Tibial nerve (tissue), 4 donors: ENCODE measurements around the gene PTPRE. TPM values are rescaled to one million over a fixed set of nuclear protein-coding genes. Genes with fewer than 3 reads are reported as not detected.

ENCODE experiments used
- DNase-seq, 2 donors: peaks; one replicate each; pipeline ENCODE4 v3.0.0-alpha.2; 2019; ENCODE audit warnings: low spot score in 2 of 2
- H3K27ac ChIP-seq, 4 donors: fragments of 200-600 bp; sonication (generic) in 3 of 4; one replicate each; pipeline ENCODE4 v1.5.1; 2017 to 2019; ENCODE audit warnings: mild to moderate bottlenecking in 1 of 4
- H3K27me3 ChIP-seq, 2 donors: fragments of 200-600 bp; sonication (generic) in 1 of 2; one replicate each; pipeline versions ENCODE4 v1.5.1 to v1.6.0; 2017 to 2019
- H3K36me3 ChIP-seq, 3 donors: fragments of 200-600 bp; sonication (generic); one replicate each; pipeline ENCODE4 v1.5.1; 2018 to 2019
- H3K4me1 ChIP-seq, 4 donors: fragments of 200-600 bp; sonication (generic) in 3 of 4; one replicate each; pipeline ENCODE4 v1.5.1; 2017 to 2019
- H3K4me3 ChIP-seq, 4 donors: fragments of 200-600 bp; sonication (generic) in 3 of 4; one replicate each; pipeline ENCODE4 v1.5.1; 2017 to 2019; ENCODE audit warnings: mild to moderate bottlenecking in 1 of 4, moderate library complexity in 1 of 4
- H3K9me3 ChIP-seq, 4 donors: fragments of 200-600 bp; sonication (generic) in 3 of 4; one replicate each; pipeline ENCODE4 v1.5.1; 2017 to 2019
- EP300 ChIP-seq, 2 donors: sonication (generic); formaldehyde crosslinking; IDR thresholded peaks; one replicate each; pipeline ENCODE4 v1.6.1; 2017; ENCODE audit warnings: antibody characterized with exemption in 2 of 2, mild to moderate bottlenecking in 1 of 2
- POLR2A ChIP-seq, 2 donors: fragments of 450-650 bp; IDR thresholded peaks; one replicate each; pipeline ENCODE4 v1.6.1; 2017; ENCODE audit warnings: antibody characterized with exemption in 2 of 2, mild to moderate bottlenecking in 2 of 2, moderate library complexity in 2 of 2
- WGBS, 2 donors: methylation state at CpG; one replicate each; pipeline ENCODE4 v1.1.5; 2018; 5-methylcytosine and 5-hydroxymethylcytosine counted together
- total RNA-seq, 4 donors: library from RNA; depleted of rRNA; stranded (reverse); fragments of >200 nt; gene quantifications; one replicate each; pipeline ENCODE4 v1.1.0, GENCODE V29; 2016
- TF ChIP-seq, protein P1 (sequence below), 5 experiments: fragments of 200-600 bp in 3 of 5; fragments of 450-650 bp in 2 of 5; sonication (generic) in 3 of 5; IDR thresholded peaks; one replicate each; pipeline ENCODE4 v1.5.1; 2016 to 2019; ENCODE audit warnings: antibody characterized with exemption in 5 of 5, mild to moderate bottlenecking in 3 of 5, moderate library complexity in 2 of 5

The PTPRE gene
- total RNA-seq, 4 donors from 2014 or later = 19.0 to 38.1 (median 25.8) TPM

GRCh38 chr10:128007056-128007455 lies 100.2 kb downstream of the PTPRE start:
- Histone ChIP-seq H3K9me3 (no peaks in the 10 kb centered on the region), H3K27ac (no peak overlapping the region), H3K27me3 (no peaks in the 10 kb centered on the region), H3K36me3 (no peaks in the 10 kb centered on the region), H3K4me3 (no peak overlapping the region), H3K4me1 (peaks cover 0 to 67% (median 10%) of the 10 kb centered on the region in 4 donors)
- WGBS, 2 donors = 82 to 91% methylated on average over 1 of the region's 1 CpG
- TF ChIP-seq, protein P1, sequence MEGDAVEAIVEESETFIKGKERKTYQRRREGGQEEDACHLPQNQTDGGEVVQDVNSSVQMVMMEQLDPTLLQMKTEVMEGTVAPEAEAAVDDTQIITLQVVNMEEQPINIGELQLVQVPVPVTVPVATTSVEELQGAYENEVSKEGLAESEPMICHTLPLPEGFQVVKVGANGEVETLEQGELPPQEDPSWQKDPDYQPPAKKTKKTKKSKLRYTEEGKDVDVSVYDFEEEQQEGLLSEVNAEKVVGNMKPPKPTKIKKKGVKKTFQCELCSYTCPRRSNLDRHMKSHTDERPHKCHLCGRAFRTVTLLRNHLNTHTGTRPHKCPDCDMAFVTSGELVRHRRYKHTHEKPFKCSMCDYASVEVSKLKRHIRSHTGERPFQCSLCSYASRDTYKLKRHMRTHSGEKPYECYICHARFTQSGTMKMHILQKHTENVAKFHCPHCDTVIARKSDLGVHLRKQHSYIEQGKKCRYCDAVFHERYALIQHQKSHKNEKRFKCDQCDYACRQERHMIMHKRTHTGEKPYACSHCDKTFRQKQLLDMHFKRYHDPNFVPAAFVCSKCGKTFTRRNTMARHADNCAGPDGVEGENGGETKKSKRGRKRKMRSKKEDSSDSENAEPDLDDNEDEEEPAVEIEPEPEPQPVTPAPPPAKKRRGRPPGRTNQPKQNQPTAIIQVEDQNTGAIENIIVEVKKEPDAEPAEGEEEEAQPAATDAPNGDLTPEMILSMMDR (IDR thresholded peaks at IDR 0.05) = no peak
- TF ChIP-seq POLR2A (IDR thresholded peaks at IDR 0.05) = no peak
- no peak for TF ChIP-seq EP300 (IDR thresholded peaks at IDR 0.05)
- no peak for DNase-seq

DNA sequence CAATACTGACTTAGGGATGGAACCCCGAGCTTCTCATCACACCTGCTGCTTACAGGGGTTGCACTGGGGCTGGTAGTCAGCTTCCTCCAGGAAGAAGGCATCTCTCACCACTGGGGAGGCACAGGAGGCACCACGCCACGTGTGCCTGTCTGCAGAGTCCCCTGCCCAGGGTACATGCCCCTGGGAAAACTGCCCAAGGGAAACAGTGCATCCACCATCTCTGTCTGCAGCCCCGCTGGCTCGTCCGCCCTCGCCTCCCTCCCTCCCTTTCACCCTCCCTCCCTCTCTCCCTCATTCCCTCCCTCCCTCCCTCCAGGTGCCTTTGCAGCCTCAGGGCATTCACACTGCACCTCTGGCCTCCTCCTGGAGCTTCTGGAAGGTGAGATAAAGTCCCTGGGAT lies 101.1 kb downstream of the PTPRE start:
- no peak for DNase-seq
- TF ChIP-seq POLR2A (IDR thresholded peaks at IDR 0.05) (no peak), EP300 (IDR thresholded peaks at IDR 0.05) (no peak)
- TF ChIP-seq, protein P1 (IDR thresholded peaks at IDR 0.05) = no peak
- H3K36me3 ChIP-seq = no peaks in the 10 kb centered on the region
- H3K27ac ChIP-seq = peak overlapping the region in 1 of 4 donors; percentile 61
- 60 to 71% methylated on average over 7 of the region's 7 CpGs for WGBS, 2 donors
- no peaks in the 10 kb centered on the region for H3K27me3 ChIP-seq
- no peaks in the 10 kb centered on the region for H3K9me3 ChIP-seq
- peaks cover 0 to 63% (median 10%) of the 10 kb centered on the region in 4 donors for H3K4me1 ChIP-seq
- no peak overlapping the region for H3K4me3 ChIP-seq

DNA sequence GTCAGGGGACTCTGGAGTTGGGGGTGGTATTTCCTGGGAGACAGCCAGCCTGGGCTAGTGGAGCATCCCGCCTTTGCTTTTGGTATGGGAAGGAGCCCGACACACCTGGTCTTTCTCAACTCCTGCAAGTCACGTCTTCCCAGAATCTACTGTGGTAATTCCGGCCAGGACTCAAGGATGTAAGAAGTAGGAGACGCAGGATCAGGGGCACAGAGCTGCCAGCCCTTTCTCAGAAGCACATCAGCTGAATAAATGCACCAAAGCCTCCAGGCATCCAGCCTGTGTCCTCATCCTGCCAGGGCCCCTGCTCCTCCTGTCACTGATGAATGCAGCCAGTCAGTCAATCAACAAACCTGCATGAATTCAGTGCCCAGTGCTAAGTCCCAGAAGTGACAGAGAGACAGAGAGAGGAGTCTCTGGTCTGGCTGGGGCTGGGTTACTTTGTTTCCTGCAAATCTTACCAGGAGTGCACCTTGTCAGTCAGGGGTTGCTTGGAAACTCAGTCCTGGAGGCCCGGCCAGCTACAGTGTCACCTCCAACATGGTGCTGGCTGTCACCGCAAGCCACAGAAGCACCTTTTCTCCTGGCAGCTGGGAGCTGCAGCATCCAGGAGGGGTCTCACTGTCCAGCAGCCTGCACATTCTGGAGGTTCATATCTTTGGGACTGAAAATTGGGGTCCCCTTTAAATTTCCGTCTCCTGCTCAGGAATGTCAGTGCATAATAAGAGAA lies 101.8 kb downstream of the PTPRE start:
- Histone ChIP-seq H3K27ac (peak overlapping the region in 2 of 4 donors; percentile 61 to 71), H3K9me3 (no peaks in the 10 kb centered on the region), H3K4me3 (no peak overlapping the region), H3K36me3 (no peaks in the 10 kb centered on the region), H3K4me1 (peaks cover 0 to 63% (median 10%) of the 10 kb centered on the region in 4 donors), H3K27me3 (no peaks in the 10 kb centered on the region)
- TF ChIP-seq, protein P1 (IDR thresholded peaks at IDR 0.05) = no peak
- no peak for TF ChIP-seq EP300 (IDR thresholded peaks at IDR 0.05)
- no peak for TF ChIP-seq POLR2A (IDR thresholded peaks at IDR 0.05)
- 85 to 89% methylated on average over 8 of the region's 8 CpGs for WGBS, 2 donors
- DNase-seq = no peak

- DNase-seq = no peak
- no peaks in the 10 kb centered on the region for H3K27me3 ChIP-seq
- peak overlapping the region in 2 of 4 donors; percentile 61 to 71 for H3K27ac ChIP-seq
- H3K9me3 ChIP-seq = no peaks in the 10 kb centered on the region
- no peaks in the 10 kb centered on the region for H3K36me3 ChIP-seq
- no peak overlapping the region for H3K4me3 ChIP-seq
- WGBS, 2 donors = 38 to 39% methylated on average over 14 of the region's 14 CpGs
- TF ChIP-seq, protein P1 (IDR thresholded peaks at IDR 0.05) = no peak
- TF ChIP-seq POLR2A (IDR thresholded peaks at IDR 0.05) (no peak), EP300 (IDR thresholded peaks at IDR 0.05) (no peak)
- peaks cover 0 to 63% (median 10%) of the 10 kb centered on the region in 4 donors for H3K4me1 ChIP-seq
Observed at GRCh38 chr10:128009372-128010126, 102.6 kb downstream of the PTPRE start.
